ENCODE measurements around the gene NUP160.
"Not testable (repeated sequence)": the region's sequence is repeated elsewhere in the genome, so short reads cannot be mapped to it uniquely, and the experiment has no call there.

NUP160 gene

GRCh38 chr11:47800759-47801158 lies 47.4 kb downstream of the NUP160 start:
- TF ChIP-seq POU2F2 (IDR thresholded peaks at IDR 0.05; ENCODE audit: low read depth, low read length), result no peak
- no peak for TF ChIP-seq SPI1 (IDR thresholded peaks at IDR 0.05; ENCODE audit: low read depth, low read length)
- TF ChIP-seq POLR2AphosphoS5 (IDR thresholded peaks at IDR 0.05; ENCODE audit: low read depth, low read length), result no peak
- no peak for TF ChIP-seq PAX5 (IDR thresholded peaks at IDR 0.05; ENCODE audit: insufficient read depth, low read length, severe bottlenecking)
- TF ChIP-seq TAF1 (IDR thresholded peaks at IDR 0.05; ENCODE audit: low read depth, low read length), result no peak
- no peak for TF ChIP-seq POLR2A (IDR thresholded peaks at IDR 0.05; ENCODE audit: low read depth, low read length)
- DNase-seq (ENCODE audit: insufficient read length, low spot score), result no peak
- FAIRE-seq, result no peak

- no peak for DNase-seq (ENCODE audit: insufficient read length, low spot score)
- no peak for TF ChIP-seq POLR2AphosphoS5 (IDR thresholded peaks at IDR 0.05; ENCODE audit: low read depth, low read length)
- no peak for TF ChIP-seq POU2F2 (IDR thresholded peaks at IDR 0.05; ENCODE audit: low read depth, low read length)
- no peak for TF ChIP-seq POLR2A (IDR thresholded peaks at IDR 0.05; ENCODE audit: low read depth, low read length)
- no peak for TF ChIP-seq PAX5 (IDR thresholded peaks at IDR 0.05; ENCODE audit: insufficient read depth, low read length, severe bottlenecking)
- no peak for TF ChIP-seq TAF1 (IDR thresholded peaks at IDR 0.05; ENCODE audit: low read depth, low read length)
- TF ChIP-seq SPI1 (IDR thresholded peaks at IDR 0.05; ENCODE audit: low read depth, low read length), result no peak
Measured at GRCh38 chr11:47797633-47798032, 50.5 kb downstream of the NUP160 start.

GRCh38 chr11:47791774-47792430 lies 56.2 kb downstream of the NUP160 start:
- no peak for TF ChIP-seq SPI1 (IDR thresholded peaks at IDR 0.05; ENCODE audit: low read depth, low read length)
- TF ChIP-seq TAF1 (IDR thresholded peaks at IDR 0.05; ENCODE audit: low read depth, low read length), result no peak
- no peak for TF ChIP-seq POLR2A (IDR thresholded peaks at IDR 0.05; ENCODE audit: low read depth, low read length)
- no peak for TF ChIP-seq POLR2AphosphoS5 (IDR thresholded peaks at IDR 0.05; ENCODE audit: low read depth, low read length)
- TF ChIP-seq PAX5 (IDR thresholded peaks at IDR 0.05; ENCODE audit: insufficient read depth, low read length, severe bottlenecking), result no peak
- no peak for TF ChIP-seq POU2F2 (IDR thresholded peaks at IDR 0.05; ENCODE audit: low read depth, low read length)
- DNase-seq (ENCODE audit: insufficient read length, low spot score), result no peak
- FAIRE-seq, result no peak

More at GRCh38 chr11:47797633-47798032, 50.5 kb downstream of the NUP160 start:
- FAIRE-seq, result peak; percentile 71

- FAIRE-seq, result not testable (repeated sequence)
Measured at GRCh38 chr11:47790017-47790416, 58.1 kb downstream of the NUP160 start.

GRCh38 chr11:47788181-47788580 lies 60.0 kb downstream of the NUP160 start:
- DNase-seq (ENCODE audit: insufficient read length, low spot score) (no peak), FAIRE-seq (no peak)
- TF ChIP-seq PAX5 (IDR thresholded peaks at IDR 0.05; ENCODE audit: insufficient read depth, low read length, severe bottlenecking), result no peak
- no peak for TF ChIP-seq POU2F2 (IDR thresholded peaks at IDR 0.05; ENCODE audit: low read depth, low read length)
- no peak for TF ChIP-seq POLR2A (IDR thresholded peaks at IDR 0.05; ENCODE audit: low read depth, low read length)
- no peak for TF ChIP-seq POLR2AphosphoS5 (IDR thresholded peaks at IDR 0.05; ENCODE audit: low read depth, low read length)
- TF ChIP-seq SPI1 (IDR thresholded peaks at IDR 0.05; ENCODE audit: low read depth, low read length), result no peak
- no peak for TF ChIP-seq TAF1 (IDR thresholded peaks at IDR 0.05; ENCODE audit: low read depth, low read length)

More at GRCh38 chr11:47790017-47790416, 58.1 kb downstream of the NUP160 start:
- DNase-seq (ENCODE audit: insufficient read length, low spot score), result not testable (repeated sequence)

- FAIRE-seq, result no peak
- DNase-seq (ENCODE audit: insufficient read length, low spot score), result no peak
- TF ChIP-seq POLR2AphosphoS5 (IDR thresholded peaks at IDR 0.05; ENCODE audit: low read depth, low read length), result no peak
- no peak for TF ChIP-seq TAF1 (IDR thresholded peaks at IDR 0.05; ENCODE audit: low read depth, low read length)
- no peak for TF ChIP-seq SPI1 (IDR thresholded peaks at IDR 0.05; ENCODE audit: low read depth, low read length)
- TF ChIP-seq POLR2A (IDR thresholded peaks at IDR 0.05; ENCODE audit: low read depth, low read length), result no peak
- no peak for TF ChIP-seq POU2F2 (IDR thresholded peaks at IDR 0.05; ENCODE audit: low read depth, low read length)
- no peak for TF ChIP-seq PAX5 (IDR thresholded peaks at IDR 0.05; ENCODE audit: insufficient read depth, low read length, severe bottlenecking)
Measured at GRCh38 chr11:47786373-47786772, 61.8 kb downstream of the NUP160 start.

GRCh38 chr11:47784785-47785381 lies 63.3 kb downstream of the NUP160 start:
- FAIRE-seq, result no peak
- no peak for DNase-seq (ENCODE audit: insufficient read length, low spot score)

GRCh38 chr11:47783087-47783610 lies 65.0 kb downstream of the NUP160 start:
- DNase-seq (ENCODE audit: insufficient read length, low spot score), result no peak

More at GRCh38 chr11:47784785-47785381, 63.3 kb downstream of the NUP160 start:
- TF ChIP-seq POU2F2 (IDR thresholded peaks at IDR 0.05; ENCODE audit: low read depth, low read length) (no peak), POLR2A (IDR thresholded peaks at IDR 0.05; ENCODE audit: low read depth, low read length) (no peak), POLR2AphosphoS5 (IDR thresholded peaks at IDR 0.05; ENCODE audit: low read depth, low read length) (no peak), TAF1 (IDR thresholded peaks at IDR 0.05; ENCODE audit: low read depth, low read length) (no peak), SPI1 (IDR thresholded peaks at IDR 0.05; ENCODE audit: low read depth, low read length) (no peak), PAX5 (IDR thresholded peaks at IDR 0.05; ENCODE audit: insufficient read depth, low read length, severe bottlenecking) (no peak)

GRCh38 chr11:47778878-47779483 lies 69.2 kb downstream of the NUP160 start:
- FAIRE-seq (no peak), DNase-seq (ENCODE audit: insufficient read length, low spot score) (no peak)
- TF ChIP-seq SPI1 (IDR thresholded peaks at IDR 0.05; ENCODE audit: low read depth, low read length) (no peak), PAX5 (IDR thresholded peaks at IDR 0.05; ENCODE audit: insufficient read depth, low read length, severe bottlenecking) (no peak), TAF1 (IDR thresholded peaks at IDR 0.05; ENCODE audit: low read depth, low read length) (no peak), POLR2AphosphoS5 (IDR thresholded peaks at IDR 0.05; ENCODE audit: low read depth, low read length) (no peak), POU2F2 (IDR thresholded peaks at IDR 0.05; ENCODE audit: low read depth, low read length) (no peak), POLR2A (IDR thresholded peaks at IDR 0.05; ENCODE audit: low read depth, low read length) (no peak)

More at GRCh38 chr11:47783087-47783610, 65.0 kb downstream of the NUP160 start:
- TF ChIP-seq PAX5 (IDR thresholded peaks at IDR 0.05; ENCODE audit: insufficient read depth, low read length, severe bottlenecking), result no peak
- TF ChIP-seq POLR2A (IDR thresholded peaks at IDR 0.05; ENCODE audit: low read depth, low read length), result no peak
- TF ChIP-seq TAF1 (IDR thresholded peaks at IDR 0.05; ENCODE audit: low read depth, low read length), result no peak
- TF ChIP-seq POU2F2 (IDR thresholded peaks at IDR 0.05; ENCODE audit: low read depth, low read length), result no peak
- no peak for TF ChIP-seq SPI1 (IDR thresholded peaks at IDR 0.05; ENCODE audit: low read depth, low read length)
- no peak for TF ChIP-seq POLR2AphosphoS5 (IDR thresholded peaks at IDR 0.05; ENCODE audit: low read depth, low read length)
- FAIRE-seq, result no peak
